Endothelial cell of umbilical vein (primary cell): ENCODE data around the gene CELF2.

Source experiments
- EZH2 ChIP-seq: IDR thresholded peaks from 2 replicates; pipeline ENCODE4 v1.6.1; 2012; ENCODE audit warnings: borderline replicate concordance, low read depth, mild to moderate bottlenecking, moderate library complexity, low read length, inconsistent platforms; ENCODE audit not compliant: severe bottlenecking
- POLR2A ChIP-seq: IDR thresholded peaks from 2 replicates; pipeline ENCODE4 v1.6.1; 2012; ENCODE audit warnings: low read depth, mild to moderate bottlenecking, control low read depth, low read length

- no peak for TF ChIP-seq POLR2A
- TF ChIP-seq EZH2 = no peak
Measured at GRCh38 chr10:11276449-11276990, 258.8 kb downstream of the CELF2 start.
